ENCODE data around the gene CTNNA3. TPM values are rescaled to one million over a fixed set of nuclear protein-coding genes. Genes with fewer than 3 reads are reported as not detected.

CTNNA3 gene
- total RNA-seq, 1 donor, result not detected

DNA sequence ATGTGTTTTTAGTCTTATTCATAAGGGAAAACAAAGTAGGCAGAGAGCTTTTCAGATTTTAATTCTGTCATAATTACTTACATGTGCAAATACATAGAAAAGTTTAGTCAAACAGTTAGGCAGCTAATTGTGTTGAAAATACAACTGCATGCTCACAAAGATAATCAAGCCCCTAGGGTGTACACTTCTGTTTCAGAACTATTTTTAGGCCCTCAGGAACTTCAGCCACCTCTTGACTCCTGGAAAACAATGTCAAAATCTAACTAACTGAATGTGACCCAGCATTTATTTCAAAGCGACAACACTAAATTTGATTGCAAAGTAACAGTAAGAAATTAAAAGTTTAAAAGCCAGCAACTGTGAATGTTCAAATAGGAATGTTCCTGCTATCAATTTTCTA, 1369.1 kb downstream of the CTNNA3 start:
- H3K9me3 ChIP-seq (ENCODE audit: low read depth, low read length), result no peaks in the 10 kb centered on the region
- no peak overlapping the region for H3K4me2 ChIP-seq (ENCODE audit: insufficient read depth, low read length)
- TF ChIP-seq, protein P1, sequence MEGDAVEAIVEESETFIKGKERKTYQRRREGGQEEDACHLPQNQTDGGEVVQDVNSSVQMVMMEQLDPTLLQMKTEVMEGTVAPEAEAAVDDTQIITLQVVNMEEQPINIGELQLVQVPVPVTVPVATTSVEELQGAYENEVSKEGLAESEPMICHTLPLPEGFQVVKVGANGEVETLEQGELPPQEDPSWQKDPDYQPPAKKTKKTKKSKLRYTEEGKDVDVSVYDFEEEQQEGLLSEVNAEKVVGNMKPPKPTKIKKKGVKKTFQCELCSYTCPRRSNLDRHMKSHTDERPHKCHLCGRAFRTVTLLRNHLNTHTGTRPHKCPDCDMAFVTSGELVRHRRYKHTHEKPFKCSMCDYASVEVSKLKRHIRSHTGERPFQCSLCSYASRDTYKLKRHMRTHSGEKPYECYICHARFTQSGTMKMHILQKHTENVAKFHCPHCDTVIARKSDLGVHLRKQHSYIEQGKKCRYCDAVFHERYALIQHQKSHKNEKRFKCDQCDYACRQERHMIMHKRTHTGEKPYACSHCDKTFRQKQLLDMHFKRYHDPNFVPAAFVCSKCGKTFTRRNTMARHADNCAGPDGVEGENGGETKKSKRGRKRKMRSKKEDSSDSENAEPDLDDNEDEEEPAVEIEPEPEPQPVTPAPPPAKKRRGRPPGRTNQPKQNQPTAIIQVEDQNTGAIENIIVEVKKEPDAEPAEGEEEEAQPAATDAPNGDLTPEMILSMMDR (IDR thresholded peaks at IDR 0.05; ENCODE audit: extremely low read depth, low read depth, low read length), result no peak
- no peaks in the 10 kb centered on the region for H3K36me3 ChIP-seq (ENCODE audit: insufficient read depth, low read length)
- no peaks in the 10 kb centered on the region for H4K20me1 ChIP-seq (ENCODE audit: insufficient read depth, low read length)
- H2AFZ ChIP-seq (ENCODE audit: low read length), result no peak overlapping the region
- H3K79me2 ChIP-seq (ENCODE audit: insufficient read depth, low read length), result no peaks in the 10 kb centered on the region
- H3K4me1 ChIP-seq (ENCODE audit: insufficient read depth, low read length), result no peaks in the 10 kb centered on the region
- no peak for DNase-seq (ENCODE audit: insufficient read length, low spot score, missing footprints)
- no peaks in the 10 kb centered on the region for H3K27me3 ChIP-seq (ENCODE audit: insufficient read depth, low read length)
- no peak overlapping the region for H3K4me3 ChIP-seq (ENCODE audit: insufficient read depth, low read length)
- H3K27ac ChIP-seq (ENCODE audit: low read depth, low read length), result no peak overlapping the region

DNA sequence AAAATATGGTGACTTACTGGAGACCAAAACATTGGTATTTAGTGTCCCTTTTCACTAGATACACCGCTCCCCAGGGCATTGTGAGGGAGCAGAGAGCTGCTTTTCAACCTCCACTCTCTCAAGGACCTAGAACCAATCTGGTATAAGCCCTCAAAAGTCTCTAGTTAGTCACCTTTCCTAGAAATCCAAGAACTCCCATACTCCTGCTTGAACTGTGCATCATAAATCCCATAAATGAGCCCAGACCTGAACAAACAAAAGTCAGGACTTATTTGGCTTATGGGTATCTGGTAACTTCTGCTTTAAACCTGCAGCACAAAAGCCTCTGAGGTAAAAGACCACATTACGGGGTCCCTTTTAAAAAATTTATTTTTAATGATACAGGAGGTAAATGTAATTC, 1373.2 kb downstream of the CTNNA3 start:
- Histone ChIP-seq H3K4me1 (ENCODE audit: insufficient read depth, low read length) (no peaks in the 10 kb centered on the region), H3K79me2 (ENCODE audit: insufficient read depth, low read length) (no peaks in the 10 kb centered on the region), H3K27me3 (ENCODE audit: insufficient read depth, low read length) (no peaks in the 10 kb centered on the region), H3K9me3 (ENCODE audit: low read depth, low read length) (no peaks in the 10 kb centered on the region), H3K4me3 (ENCODE audit: insufficient read depth, low read length) (no peak overlapping the region), H2AFZ (ENCODE audit: low read length) (no peak overlapping the region), H3K27ac (ENCODE audit: low read depth, low read length) (no peak overlapping the region), H3K36me3 (ENCODE audit: insufficient read depth, low read length) (no peaks in the 10 kb centered on the region), H3K4me2 (ENCODE audit: insufficient read depth, low read length) (no peak overlapping the region), H4K20me1 (ENCODE audit: insufficient read depth, low read length) (no peaks in the 10 kb centered on the region)
- TF ChIP-seq, protein P1 (IDR thresholded peaks at IDR 0.05; ENCODE audit: extremely low read depth, low read depth, low read length), result no peak
- no peak for DNase-seq (ENCODE audit: insufficient read length, low spot score, missing footprints)

DNA sequence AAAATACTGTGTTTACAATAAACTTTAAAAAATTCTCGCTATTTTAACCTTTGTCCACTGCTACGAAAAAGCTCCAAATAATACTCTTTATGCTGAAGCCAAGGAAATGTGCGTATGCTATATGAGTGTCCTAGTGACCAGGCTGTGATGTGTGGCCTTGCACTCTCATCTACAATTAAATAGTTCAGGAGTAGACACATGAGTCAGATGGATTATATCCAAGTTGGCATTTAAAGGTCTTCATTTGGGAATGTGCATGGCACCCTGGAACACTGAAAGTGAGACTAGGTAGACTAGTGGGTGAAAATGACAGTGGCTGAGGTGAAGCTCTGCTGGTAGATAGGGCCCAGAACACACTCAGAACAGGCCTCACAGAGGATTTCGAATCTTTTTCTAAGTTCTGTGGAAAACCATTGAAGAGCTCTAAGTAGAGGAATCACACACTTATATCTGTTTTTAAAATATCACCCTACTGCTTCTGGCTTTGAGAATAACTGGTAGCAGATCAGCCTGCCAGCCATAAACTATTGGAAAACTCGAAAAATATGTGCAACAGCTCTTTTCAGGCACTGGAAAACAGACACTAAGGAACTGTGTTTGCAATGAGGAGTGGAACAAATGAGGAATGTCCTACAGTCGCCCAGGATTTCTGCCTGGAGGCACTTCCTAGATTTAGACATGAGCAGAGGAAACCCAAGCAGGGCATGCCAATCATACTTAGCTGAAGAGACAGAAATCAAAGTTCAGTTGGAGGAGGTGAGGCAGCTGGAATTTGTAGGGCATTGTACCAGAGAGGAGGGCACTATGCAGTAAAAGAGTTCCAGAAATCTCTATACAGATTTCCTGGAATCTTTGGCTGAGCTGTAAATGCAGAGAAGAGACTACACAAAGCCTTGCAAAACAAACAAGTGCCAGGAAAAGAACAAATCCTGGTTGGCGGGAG, 1374.0 kb downstream of the CTNNA3 start:
- no peaks in the 10 kb centered on the region for H3K79me2 ChIP-seq (ENCODE audit: insufficient read depth, low read length)
- TF ChIP-seq, protein P1 (IDR thresholded peaks at IDR 0.05; ENCODE audit: extremely low read depth, low read depth, low read length), result no peak
- H3K27me3 ChIP-seq (ENCODE audit: insufficient read depth, low read length), result no peaks in the 10 kb centered on the region
- no peak overlapping the region for H3K4me2 ChIP-seq (ENCODE audit: insufficient read depth, low read length)
- H3K27ac ChIP-seq (ENCODE audit: low read depth, low read length), result no peak overlapping the region
- H3K9me3 ChIP-seq (ENCODE audit: low read depth, low read length), result no peaks in the 10 kb centered on the region
- no peak overlapping the region for H3K4me3 ChIP-seq (ENCODE audit: insufficient read depth, low read length)
- DNase-seq (ENCODE audit: insufficient read length, low spot score, missing footprints), result no peak
- no peaks in the 10 kb centered on the region for H3K4me1 ChIP-seq (ENCODE audit: insufficient read depth, low read length)
- H4K20me1 ChIP-seq (ENCODE audit: insufficient read depth, low read length), result no peaks in the 10 kb centered on the region
- H2AFZ ChIP-seq (ENCODE audit: low read length), result no peak overlapping the region
- no peaks in the 10 kb centered on the region for H3K36me3 ChIP-seq (ENCODE audit: insufficient read depth, low read length)

DNA sequence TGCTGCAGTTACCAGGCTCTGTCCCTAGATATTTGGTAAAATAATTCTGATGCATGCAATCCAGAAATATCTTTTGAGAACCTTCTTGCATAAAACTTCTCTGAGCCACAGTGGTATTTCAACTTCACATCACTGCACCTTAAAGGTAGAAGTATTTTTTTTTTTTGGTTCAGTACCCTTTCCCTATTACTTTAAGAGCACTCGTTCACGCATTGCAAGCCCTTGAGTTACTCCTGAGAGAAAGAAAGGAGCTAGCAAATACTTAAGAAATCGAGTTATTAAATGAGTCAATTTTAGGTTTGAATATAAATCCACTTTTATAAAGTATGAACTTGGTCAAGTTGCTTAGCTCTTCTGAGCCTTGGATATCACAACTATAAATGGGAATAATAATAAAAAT, 1377.2 kb downstream of the CTNNA3 start:
- Histone ChIP-seq H3K4me1 (ENCODE audit: insufficient read depth, low read length) (no peaks in the 10 kb centered on the region), H2AFZ (ENCODE audit: low read length) (no peak overlapping the region), H3K27me3 (ENCODE audit: insufficient read depth, low read length) (no peaks in the 10 kb centered on the region), H3K79me2 (ENCODE audit: insufficient read depth, low read length) (no peaks in the 10 kb centered on the region), H3K9me3 (ENCODE audit: low read depth, low read length) (no peaks in the 10 kb centered on the region), H4K20me1 (ENCODE audit: insufficient read depth, low read length) (no peaks in the 10 kb centered on the region), H3K27ac (ENCODE audit: low read depth, low read length) (no peak overlapping the region), H3K4me2 (ENCODE audit: insufficient read depth, low read length) (no peak overlapping the region), H3K4me3 (ENCODE audit: insufficient read depth, low read length) (no peak overlapping the region), H3K36me3 (ENCODE audit: insufficient read depth, low read length) (no peaks in the 10 kb centered on the region)
- DNase-seq (ENCODE audit: insufficient read length, low spot score, missing footprints), result no peak
- TF ChIP-seq, protein P1 (IDR thresholded peaks at IDR 0.05; ENCODE audit: extremely low read depth, low read depth, low read length), result no peak

Measured in osteoblast (primary cell).